Hematopoietic multipotent progenitor cell treated with erythropoietin and hydrocortisone succinate and interleukin-3 and kit ligand, for 17 days (in vitro differentiated cells): ENCODE data around the gene SH3GL3.

Experiments used
- DNase-seq: peaks from one replicate; pipeline ENCODE4 v3.0.0-alpha.2; 2015; ENCODE audit warnings: low spot score

The SH3GL3 gene

GRCh38 chr15:83446904-83447709 is at the start of gene SH3GL3:
TSS of gene SH3GL3 (plus strand) at chr15:83447341. CDS start at chr15:83447534, 193 bp downstream.
- DNase-seq = no peak

GRCh38 chr15:83398626-83399025 is 48.5 kb upstream of the SH3GL3 start:
- DNase-seq = no peak

GRCh38 chr15:83404121-83404520 is 43.0 kb upstream of the SH3GL3 start:
- DNase-seq = no peak

- DNase-seq = no peak
Measured at GRCh38 chr15:83410532-83410931, 36.6 kb upstream of the SH3GL3 start.

GRCh38 chr15:83413054-83413719 is 34.0 kb upstream of the SH3GL3 start:
- no peak for DNase-seq

- no peak for DNase-seq
Measured at GRCh38 chr15:83422081-83422480, 25.1 kb upstream of the SH3GL3 start.

GRCh38 chr15:83422541-83422940 is 24.6 kb upstream of the SH3GL3 start:
- no peak for DNase-seq

- DNase-seq = no peak
Measured at GRCh38 chr15:83424101-83424500, 23.0 kb upstream of the SH3GL3 start.

- DNase-seq = no peak
Measured at GRCh38 chr15:83430441-83430840, 16.7 kb upstream of the SH3GL3 start.

- DNase-seq = no peak
Measured at GRCh38 chr15:83431521-83431920, 15.6 kb upstream of the SH3GL3 start.

GRCh38 chr15:83435202-83435601 is 11.9 kb upstream of the SH3GL3 start:
- DNase-seq = no peak

- no peak for DNase-seq
Measured at GRCh38 chr15:83435782-83436181, 11.4 kb upstream of the SH3GL3 start.

- no peak for DNase-seq
Measured at GRCh38 chr15:83436513-83437158, 10.5 kb upstream of the SH3GL3 start.

- DNase-seq = no peak
Measured at GRCh38 chr15:83443076-83443847, 3.9 kb upstream of the SH3GL3 start.

GRCh38 chr15:83444936-83445335 is 2.2 kb upstream of the SH3GL3 start:
- no peak for DNase-seq

- DNase-seq = no peak
Measured at GRCh38 chr15:83445643-83446042, 1.5 kb upstream of the SH3GL3 start.

- no peak for DNase-seq
Measured at GRCh38 chr15:83446417-83446816, 724 bp upstream of the SH3GL3 start.

GRCh38 chr15:83449250-83449671 is 2.1 kb downstream of the SH3GL3 start:
- no peak for DNase-seq

GRCh38 chr15:83449937-83450506 is 2.9 kb downstream of the SH3GL3 start:
- DNase-seq = no peak

GRCh38 chr15:83457149-83457548 is 10.0 kb downstream of the SH3GL3 start:
- DNase-seq = no peak

- no peak for DNase-seq
Measured at GRCh38 chr15:83458381-83458780, 11.2 kb downstream of the SH3GL3 start.

- no peak for DNase-seq
Measured at GRCh38 chr15:83462026-83462425, 14.9 kb downstream of the SH3GL3 start.
